HG03439 (cell line): Measurements from ENCODE around the gene LBHD2.
A peak's percentile ranks its signal among the peaks of the same experiment; 100 is the strongest.
"Not testable (repeated sequence)": the region's sequence is repeated elsewhere in the genome, so short reads cannot be mapped to it uniquely, and the experiment has no call there.

Source experiments
- ATAC-seq: cut with Tn5 transposase; IDR thresholded peaks from one replicate; pipeline ENCODE4 v1.9.1; 2021; ENCODE audit warnings: mild to moderate bottlenecking, moderate library complexity; ENCODE audit not compliant: unreplicated experiment

Gene LBHD2

GRCh38 chr14:103084021-103084919 lies at the start of gene LBHD2:
TSS of gene LBHD2 (plus strand) at chr14:103084210. CDS start at chr14:103086013, 1,803 bp downstream.
- ATAC-seq: no peak

- no peak for ATAC-seq
Measured at GRCh38 chr14:103041464-103041863, 42.5 kb upstream of the LBHD2 start.

- ATAC-seq: no peak
Measured at GRCh38 chr14:103043257-103044015, 40.6 kb upstream of the LBHD2 start.

GRCh38 chr14:103045371-103045869 lies 38.6 kb upstream of the LBHD2 start:
- ATAC-seq: no peak

GRCh38 chr14:103047453-103047852 lies 36.6 kb upstream of the LBHD2 start:
- not testable (repeated sequence) for ATAC-seq

GRCh38 chr14:103050935-103051334 lies 33.1 kb upstream of the LBHD2 start:
- no peak for ATAC-seq

- no peak for ATAC-seq
Measured at GRCh38 chr14:103052407-103052806, 31.6 kb upstream of the LBHD2 start.

GRCh38 chr14:103055695-103056094 lies 28.3 kb upstream of the LBHD2 start:
- ATAC-seq: no peak

GRCh38 chr14:103056322-103057027 lies 27.5 kb upstream of the LBHD2 start:
- ATAC-seq: peak; percentile 14

GRCh38 chr14:103057028-103057371 lies 27.0 kb upstream of the LBHD2 start:
- no peak for ATAC-seq

- ATAC-seq: peak; percentile 79
Measured at GRCh38 chr14:103057372-103058163, 26.4 kb upstream of the LBHD2 start, which contains the start of gene CDC42BPB. TSS of gene CDC42BPB (minus strand) at chr14:103057549. CDS start at chr14:103057173, 376 bp downstream.

- ATAC-seq: no peak
Measured at GRCh38 chr14:103058164-103059055, 25.6 kb upstream of the LBHD2 start.

GRCh38 chr14:103059556-103059955 lies 24.5 kb upstream of the LBHD2 start:
- no peak for ATAC-seq

- no peak for ATAC-seq
Measured at GRCh38 chr14:103061482-103061976, 22.5 kb upstream of the LBHD2 start.

GRCh38 chr14:103064436-103064835 lies 19.6 kb upstream of the LBHD2 start:
- ATAC-seq: no peak

- no peak for ATAC-seq
Measured at GRCh38 chr14:103064978-103065377, 19.0 kb upstream of the LBHD2 start.

GRCh38 chr14:103065861-103066260 lies 18.1 kb upstream of the LBHD2 start:
- no peak for ATAC-seq

- no peak for ATAC-seq
Measured at GRCh38 chr14:103066399-103066798, 17.6 kb upstream of the LBHD2 start.
